Activated naive CD8-positive, alpha-beta T cell treated with anti-CD3 and anti-CD28 coated beads for 36 hours (primary cell): ENCODE data around the gene EFNB3. TPM values are rescaled to one million over a fixed set of nuclear protein-coding genes. Genes with fewer than 3 reads are reported as not detected.

Experiments
- total RNA-seq, 2 experiments: library from RNA; stranded (reverse); gene quantifications; one replicate each; pipeline ENCODE4 v1.2.3, GENCODE V29; 2021

The EFNB3 gene
- total RNA-seq, 2 experiments from 2014 or later = not detected

Other genes starting within 250 kb of the EFNB3 start
- gene ZBTB4, start 225.6 kb upstream of the EFNB3 start, total RNA-seq = 10 to 100 TPM; 16.7 TPM
- not detected for gene SLC35G6, start 223.8 kb upstream of the EFNB3 start, total RNA-seq
- 100 to 1,000 TPM; 198 to 200 TPM for gene POLR2A, start 220.8 kb upstream of the EFNB3 start, total RNA-seq
- gene TNFSF12, start 156.1 kb upstream of the EFNB3 start, total RNA-seq = 10 to 100 TPM; 11.6 to 15.1 TPM
- gene TNFSF13, start 146.5 kb upstream of the EFNB3 start, total RNA-seq = 1 to 10 TPM; 6.3 to 7.3 TPM
- 100 to 1,000 TPM in 1 of 2 experiments, 10 to 100 TPM in 1; 96.5 to 100 TPM for gene SENP3, start 143.3 kb upstream of the EFNB3 start, total RNA-seq
- gene CD68, start 125.6 kb upstream of the EFNB3 start, total RNA-seq = 1 to 10 TPM; 6.6 to 6.7 TPM
- gene MPDU1, start 121.3 kb upstream of the EFNB3 start, total RNA-seq = 10 to 100 TPM; 72.8 to 77.2 TPM
- gene SOX15, start 115.1 kb upstream of the EFNB3 start, total RNA-seq = under 1 TPM; 0.28 to 0.35 TPM
- 10 to 100 TPM; 35.5 to 37.0 TPM for gene FXR2, start 90.3 kb upstream of the EFNB3 start, total RNA-seq
- 10 to 100 TPM; 15.4 to 15.5 TPM for gene SAT2, start 77.4 kb upstream of the EFNB3 start, total RNA-seq
- gene SHBG, start 75.1 kb upstream of the EFNB3 start, total RNA-seq = not detected
- gene ATP1B2, start 54.3 kb upstream of the EFNB3 start, total RNA-seq = under 1 TPM in 1 of 2 experiments, not detected in 1; 0.10 TPM
- 100 to 1,000 TPM; 137 to 142 TPM for gene TP53, start 17.7 kb upstream of the EFNB3 start, total RNA-seq
- 10 to 100 TPM; 22.8 to 27.4 TPM for gene WRAP53, start 16.7 kb upstream of the EFNB3 start, total RNA-seq
- under 1 TPM; 0.04 to 0.14 TPM for gene DNAH2, start 12.5 kb downstream of the EFNB3 start, total RNA-seq
- gene KDM6B, start 129.0 kb downstream of the EFNB3 start, total RNA-seq = 10 to 100 TPM; 44.5 to 47.6 TPM
- 1 to 10 TPM; 4.2 to 4.8 TPM for gene TMEM88, start 149.9 kb downstream of the EFNB3 start, total RNA-seq
- gene NAA38, start 152.4 kb downstream of the EFNB3 start, total RNA-seq = 10 to 100 TPM; 65.2 to 66.6 TPM
- 10 to 100 TPM; 18.6 to 20.1 TPM for gene CYB5D1, start 152.8 kb downstream of the EFNB3 start, total RNA-seq
- gene CHD3, start 183.6 kb downstream of the EFNB3 start, total RNA-seq = 100 to 1,000 TPM; 123 to 129 TPM
- 1 to 10 TPM; 4.0 to 4.1 TPM for gene RNF227, start 211.1 kb downstream of the EFNB3 start, total RNA-seq
- 1 to 10 TPM; 7.5 to 8.4 TPM for gene KCNAB3, start 224.7 kb downstream of the EFNB3 start, total RNA-seq
- 100 to 1,000 TPM; 131 to 143 TPM for gene TRAPPC1, start 226.7 kb downstream of the EFNB3 start, total RNA-seq
- gene CNTROB, start 227.0 kb downstream of the EFNB3 start, total RNA-seq = 10 to 100 TPM; 45.3 to 45.7 TPM